Uterus (tissue), 2 donors: ENCODE data around the gene RNF144B.

Source experiments
- CTCF ChIP-seq, 4 experiments: fragments of 200-600 bp in 2 of 4; fragments of 450-650 bp in 2 of 4; sonication (generic) in 2 of 4; IDR thresholded peaks; one replicate each; pipeline ENCODE4 v1.5.1; 2016 to 2019; ENCODE audit warnings: antibody characterized with exemption in 4 of 4, mild to moderate bottlenecking in 2 of 4, moderate library complexity in 1 of 4
- POLR2A ChIP-seq, 2 donors: fragments of 450-650 bp; IDR thresholded peaks; one replicate each; pipeline ENCODE4 v1.6.1; 2016; ENCODE audit warnings: antibody characterized with exemption in 2 of 2, mild to moderate bottlenecking in 1 of 2, moderate library complexity in 1 of 2

- TF ChIP-seq CTCF (IDR thresholded peaks at IDR 0.05) (no peak), POLR2A (IDR thresholded peaks at IDR 0.05) (no peak)
Observed at GRCh38 chr6:18467741-18468502, 80.8 kb downstream of the RNF144B start.
